Measurements from ENCODE around the gene TUBGCP2.
A peak's percentile ranks its signal among the peaks of the same experiment; 100 is the strongest.

The TUBGCP2 gene

DNA sequence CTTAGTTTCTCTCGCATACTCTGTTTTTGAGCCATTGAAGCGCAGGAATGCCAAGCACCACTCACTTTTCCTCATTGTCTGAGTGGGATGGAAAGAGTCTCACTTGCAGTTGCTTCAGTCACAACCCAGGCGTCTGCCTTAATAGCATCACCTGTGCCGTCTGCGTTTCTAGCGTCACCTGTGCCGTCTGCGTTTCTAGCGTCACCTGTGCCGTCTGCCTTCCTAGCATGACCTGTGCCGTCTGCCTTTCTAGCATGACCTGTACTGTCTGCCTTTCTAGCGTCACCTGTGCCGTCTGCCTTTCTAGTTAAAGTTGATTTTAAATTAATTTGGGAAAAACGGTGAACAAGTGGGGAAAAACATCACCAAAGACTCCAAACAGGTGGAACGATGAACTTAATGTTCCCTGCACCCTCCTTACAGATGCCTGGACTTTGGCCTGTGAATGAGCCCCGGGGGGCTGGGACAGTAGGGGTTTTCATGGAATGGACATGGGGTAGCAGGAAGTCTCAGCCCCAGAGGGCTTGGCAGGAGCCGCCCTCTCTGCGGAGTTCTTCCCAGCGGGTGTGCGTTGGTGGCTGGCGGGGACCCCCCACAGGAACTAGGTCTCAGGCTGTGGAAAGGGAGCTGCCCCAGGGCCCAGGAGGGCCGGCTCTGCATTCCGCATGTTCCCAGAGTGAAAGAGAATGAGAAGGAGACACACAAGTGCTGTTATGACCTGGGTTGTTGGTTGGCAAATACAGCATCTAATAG, 3.5 kb upstream of the TUBGCP2 start:
- H3K4me3 ChIP-seq (replicated peaks; ENCODE audit: low read depth, low read length): no peak overlapping the region
- no peak for DNase-seq (ENCODE audit: low read depth)
- no peak for TF ChIP-seq CTCF (IDR thresholded peaks at IDR 0.05; ENCODE audit: low read length, missing control alignments)

DNA sequence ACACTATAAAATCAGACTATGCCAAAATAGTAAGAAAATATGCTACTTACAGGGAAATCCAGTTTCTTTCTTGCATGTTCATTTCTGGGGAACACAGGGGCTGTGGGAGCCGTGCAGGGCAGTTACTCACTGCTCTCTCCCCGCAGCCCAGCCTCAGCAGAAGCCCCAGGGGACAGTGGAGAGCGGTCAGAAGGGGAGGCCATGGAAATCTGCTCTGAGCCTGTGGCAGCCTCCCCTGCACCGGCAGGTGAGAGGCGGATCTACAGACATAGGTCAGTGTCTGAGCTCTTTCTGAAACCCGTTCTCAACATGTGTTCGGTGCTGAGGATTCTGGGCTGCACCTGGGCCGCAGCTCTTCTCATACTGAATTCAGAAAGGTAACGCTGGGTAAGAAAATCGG, 2.9 kb upstream of the TUBGCP2 start:
- DNase-seq (ENCODE audit: low read depth): no peak
- TF ChIP-seq CTCF (IDR thresholded peaks at IDR 0.05; ENCODE audit: low read length, missing control alignments): no peak
- H3K4me3 ChIP-seq (replicated peaks; ENCODE audit: low read depth, low read length): no peak overlapping the region

GRCh38 chr10:133310789-133311188, 2.1 kb upstream of the TUBGCP2 start:
- H3K4me3 ChIP-seq (replicated peaks; ENCODE audit: low read depth, low read length): no peak overlapping the region
- no peak for TF ChIP-seq CTCF (IDR thresholded peaks at IDR 0.05; ENCODE audit: low read length, missing control alignments)
- no peak for DNase-seq (ENCODE audit: low read depth)

DNA sequence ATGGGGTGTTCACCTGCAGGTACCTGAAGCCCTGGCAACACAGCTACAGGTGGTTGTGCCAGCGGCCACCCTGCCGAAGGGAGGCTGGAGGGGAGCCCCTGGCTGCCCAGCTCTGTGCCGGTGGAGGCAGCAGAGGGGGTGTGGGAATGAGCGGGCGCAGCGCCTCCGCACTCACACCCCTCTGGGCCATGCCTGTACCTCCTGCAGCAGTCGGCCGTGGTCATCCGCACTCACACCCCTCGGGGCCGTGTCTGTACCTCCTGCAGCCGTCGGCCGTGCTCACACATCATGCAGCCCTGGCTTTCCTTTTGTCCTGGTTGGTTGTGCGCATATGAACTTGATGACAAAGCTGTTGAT, 1.7 kb upstream of the TUBGCP2 start:
- TF ChIP-seq CTCF (IDR thresholded peaks at IDR 0.05; ENCODE audit: low read length, missing control alignments): no peak
- H3K4me3 ChIP-seq (replicated peaks; ENCODE audit: low read depth, low read length): no peak overlapping the region
- DNase-seq (ENCODE audit: low read depth): no peak

DNA sequence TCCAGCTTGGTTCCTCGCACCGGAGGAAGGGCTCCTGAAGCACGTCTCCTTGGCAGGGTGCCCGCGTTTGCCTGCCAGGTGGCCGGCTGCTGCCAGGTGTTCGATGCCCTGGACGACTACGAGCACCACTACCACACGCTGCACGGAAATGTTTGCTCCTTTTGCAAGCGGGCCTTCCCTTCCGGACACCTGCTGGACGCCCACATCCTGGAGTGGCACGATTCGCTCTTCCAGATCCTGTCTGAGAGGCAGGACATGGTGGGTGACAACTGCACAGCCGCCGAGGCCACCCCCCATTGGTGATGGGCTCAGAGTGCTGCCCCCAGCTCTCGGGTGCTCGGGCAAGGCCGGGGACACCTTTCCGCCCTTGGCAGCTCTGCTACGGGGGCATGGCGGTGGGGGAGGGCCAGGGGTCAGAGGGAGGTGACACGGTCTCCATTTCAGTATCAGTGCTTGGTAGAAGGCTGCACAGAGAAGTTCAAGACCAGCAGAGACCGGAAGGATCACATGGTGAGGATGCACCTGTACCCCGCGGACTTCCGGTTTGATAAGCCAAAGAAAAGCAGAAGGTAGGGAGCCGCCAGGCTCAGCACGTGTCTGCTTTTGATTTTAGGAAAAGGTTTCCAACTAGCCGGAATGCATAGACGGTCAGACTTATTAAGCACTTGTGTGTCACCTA, 1.2 kb upstream of the TUBGCP2 start:
- no peak for TF ChIP-seq CTCF (IDR thresholded peaks at IDR 0.05; ENCODE audit: low read length, missing control alignments)
- H3K4me3 ChIP-seq (replicated peaks; ENCODE audit: low read depth, low read length): no peak overlapping the region
- no peak for DNase-seq (ENCODE audit: low read depth)

DNA sequence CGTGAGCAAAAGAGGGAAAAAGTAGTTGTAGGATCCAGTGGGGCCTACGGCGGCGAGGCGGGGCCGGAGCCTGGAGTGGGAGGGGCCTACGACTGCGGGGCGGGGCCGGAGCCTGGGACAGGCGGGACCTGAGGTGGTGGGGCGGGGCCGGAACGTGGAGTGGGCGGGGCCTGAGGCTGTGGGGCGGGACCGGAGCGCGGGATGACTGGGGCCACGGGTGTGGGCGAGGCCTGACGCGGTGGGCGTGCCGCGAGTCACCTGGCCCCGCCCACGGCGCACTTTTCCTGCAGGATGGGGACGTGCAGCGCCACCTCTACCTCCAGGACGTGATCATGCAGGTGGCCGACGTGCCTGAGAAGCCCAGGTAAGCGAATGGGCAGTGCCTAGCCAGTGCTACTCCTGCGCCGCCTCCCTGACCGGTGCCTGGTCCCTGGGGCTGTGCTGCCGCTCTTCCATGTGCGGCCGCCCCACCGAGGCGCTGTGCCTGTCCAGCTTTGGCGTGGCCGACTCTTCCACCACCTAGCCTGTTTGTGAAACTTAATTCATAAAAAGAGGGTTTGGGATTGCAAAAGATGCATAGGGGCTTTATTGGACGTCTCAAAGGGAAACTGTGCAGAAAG, 538 bp upstream of the TUBGCP2 start:
- DNase-seq (ENCODE audit: low read depth): peak; percentile 94
- H3K4me3 ChIP-seq (replicated peaks; ENCODE audit: low read depth, low read length): peak overlapping the region; percentile 92
- no peak for TF ChIP-seq CTCF (IDR thresholded peaks at IDR 0.05; ENCODE audit: low read length, missing control alignments)
